Thoracic aorta (tissue), 2 donors: ENCODE measurements around the gene NIFK. TPM values are rescaled to one million over a fixed set of nuclear protein-coding genes. Genes with fewer than 3 reads are reported as not detected.
"Not testable (repeated sequence)": the region's sequence is repeated elsewhere in the genome, so short reads cannot be mapped to it uniquely, and the experiment has no call there.

Experiments
- ATAC-seq: fragments of 150-250 bp; one replicate; pipeline ENCODE4 v1.8.0; 2017; ENCODE audit warnings: low read depth; ENCODE audit not compliant: insufficient number of reproducible peaks, low FRiP score
- DNase-seq: peaks from one replicate; pipeline ENCODE4 v3.0.0-alpha.2; 2020; ENCODE audit warnings: low spot score
- H3K27ac ChIP-seq, 2 donors: fragments of 200-600 bp; sonication (generic); 1 replicate in 1 of 2; 2 replicates in 1 of 2; pipeline ENCODE4 v1.5.1; 2016; ENCODE audit warnings: mild to moderate bottlenecking in 2 of 2, moderate library complexity in 2 of 2
- H3K27me3 ChIP-seq: fragments of 200-600 bp; sonication (generic); replicated peaks from 2 replicates; pipeline ENCODE4 v1.6.0; 2016; ENCODE audit warnings: mild to moderate bottlenecking; ENCODE audit not compliant: insufficient read depth
- H3K36me3 ChIP-seq: fragments of 200-600 bp; sonication (generic); one replicate; pipeline ENCODE4 v1.5.1; 2016
- H3K4me1 ChIP-seq, 2 donors: fragments of 200-600 bp; sonication (generic); 1 replicate in 1 of 2; 2 replicates in 1 of 2; pipeline versions ENCODE4 v1.5.1 to v1.6.0; 2016; ENCODE audit warnings: low read depth in 2 of 2, mild to moderate bottlenecking in 1 of 2; ENCODE audit not compliant: control insufficient read depth in 1 of 2
- H3K4me3 ChIP-seq: fragments of 200-600 bp; sonication (generic); 2 replicates; pipeline ENCODE4 v1.5.1; 2016; ENCODE audit warnings: mild to moderate bottlenecking
- H3K9me3 ChIP-seq: fragments of 200-600 bp; sonication (generic); 2 replicates; pipeline ENCODE4 v1.5.1; 2016
- CTCF ChIP-seq: fragments of 200-600 bp; sonication (generic); IDR thresholded peaks from one replicate; pipeline ENCODE4 v1.5.1; 2019; ENCODE audit warnings: antibody characterized with exemption
- total RNA-seq, 2 donors: library from RNA; depleted of rRNA; stranded (reverse); fragments of >200 nt; gene quantifications; one replicate each; pipeline versions ENCODE4 v1.1.0 to v1.2.3, GENCODE V29; 2016

NIFK gene
- total RNA-seq, 2 donors from 2014 or later: 34.9 to 83.2 TPM

- ATAC-seq: no peak
- H3K9me3 ChIP-seq: no peaks in the 10 kb centered on the region
Observed at GRCh38 chr2:121746071-121746578, 9.4 kb upstream of the NIFK start.

GRCh38 chr2:121741450-121741849 is 4.8 kb upstream of the NIFK start:
- Histone ChIP-seq H3K9me3 (no peaks in the 10 kb centered on the region), H3K4me3 (no peak overlapping the region), H3K36me3 (no peaks in the 10 kb centered on the region), H3K4me1 (peaks cover 0 to 7% of the 10 kb centered on the region in 2 donors), H3K27me3 (no peaks in the 10 kb centered on the region), H3K27ac (no peak overlapping the region)
- DNase-seq (no peak), ATAC-seq (no peak)
- TF ChIP-seq CTCF: no peak

More at GRCh38 chr2:121746071-121746578, 9.4 kb upstream of the NIFK start:
- Histone ChIP-seq H3K4me3 (no peak overlapping the region), H3K4me1 (no peaks in the 10 kb centered on the region), H3K27ac (no peak overlapping the region), H3K36me3 (no peaks in the 10 kb centered on the region), H3K27me3 (no peaks in the 10 kb centered on the region)
- TF ChIP-seq CTCF: no peak
- no peak for DNase-seq

GRCh38 chr2:121740973-121741372 is 4.3 kb upstream of the NIFK start:
- H3K4me1 ChIP-seq: peaks cover 0 to 7% of the 10 kb centered on the region in 2 donors
- H3K4me3 ChIP-seq: no peak overlapping the region
- no peak overlapping the region for H3K27ac ChIP-seq
- ATAC-seq: no peak
- H3K36me3 ChIP-seq: no peaks in the 10 kb centered on the region
- no peaks in the 10 kb centered on the region for H3K9me3 ChIP-seq
- no peaks in the 10 kb centered on the region for H3K27me3 ChIP-seq
- no peak for TF ChIP-seq CTCF
- DNase-seq: no peak

- Histone ChIP-seq H3K27me3 (no peaks in the 10 kb centered on the region), H3K4me3 (peak overlapping the region; percentile 100), H3K4me1 (peaks cover 7 to 18% of the 10 kb centered on the region in 2 donors), H3K36me3 (peaks cover 4% of the 10 kb centered on the region), H3K9me3 (no peaks in the 10 kb centered on the region), H3K27ac (peak overlapping the region; percentile 81 to 84)
- no peak for DNase-seq
- ATAC-seq: no peak
- no peak for TF ChIP-seq CTCF
Observed at GRCh38 chr2:121736140-121736461, 574 bp downstream of the NIFK start.

- Histone ChIP-seq H3K4me1 (peaks cover 7 to 18% of the 10 kb centered on the region in 2 donors), H3K27ac (peak overlapping the region; percentile 81 to 84), H3K9me3 (no peaks in the 10 kb centered on the region), H3K27me3 (no peaks in the 10 kb centered on the region), H3K4me3 (peak overlapping the region; percentile 100), H3K36me3 (peaks cover 8% of the 10 kb centered on the region)
- DNase-seq (no peak), ATAC-seq (no peak)
- TF ChIP-seq CTCF: no peak
Observed at GRCh38 chr2:121735518-121736074, 1.1 kb downstream of the NIFK start.

- Histone ChIP-seq H3K4me1 (peaks cover 7 to 18% of the 10 kb centered on the region in 2 donors), H3K36me3 (peaks cover 18% of the 10 kb centered on the region)
- not testable (repeated sequence) for H3K4me3 ChIP-seq, DNase-seq, H3K9me3 ChIP-seq, ATAC-seq, H3K27ac ChIP-seq, H3K27me3 ChIP-seq
Observed at GRCh38 chr2:121734544-121734943, 2.1 kb downstream of the NIFK start.
